ENCODE results near the gene KDM5A. TPM values are rescaled to one million over a fixed set of nuclear protein-coding genes. Genes with fewer than 3 reads are reported as not detected.

The KDM5A gene
- total and polyA plus RNA-seq, 2 donors from 2014 or later: 4.5 to 76.6 TPM

DNA sequence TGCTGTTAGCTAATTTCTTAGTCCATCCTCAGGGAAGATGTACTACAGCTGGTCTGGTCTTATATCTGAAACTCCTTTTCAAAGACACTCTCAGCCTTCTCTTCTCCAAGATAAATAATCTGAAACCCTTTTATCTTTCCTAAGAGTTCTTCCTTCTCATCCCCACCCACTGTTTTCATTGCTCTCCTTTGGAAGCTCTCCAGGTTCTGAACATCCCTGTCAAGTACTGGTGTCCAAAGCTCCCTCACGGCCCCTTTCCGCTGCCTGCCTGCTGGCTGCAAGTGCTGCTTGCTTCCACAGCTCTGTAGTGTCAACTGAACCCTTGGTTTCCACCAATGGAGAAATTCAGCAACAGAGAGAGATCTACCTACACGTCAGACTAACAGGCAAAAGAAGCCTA is 119.9 kb downstream of the KDM5A start:
- no peaks in the 10 kb centered on the region for H3K9me3 ChIP-seq (ENCODE audit: control insufficient read depth in 2 of 3, insufficient read depth in 1 of 3, low read length in 3 of 3)
- H3K36me3 ChIP-seq (ENCODE audit: control insufficient read depth in 2 of 3, insufficient read depth in 3 of 3, low read length in 3 of 3): no peaks in the 10 kb centered on the region
- intact Hi-C loops (cut with DNase I): no loop called here
- H3K27me3 ChIP-seq (ENCODE audit: control insufficient read depth, insufficient read depth, low read length): no peaks in the 10 kb centered on the region
- H3K4me3 ChIP-seq (ENCODE audit: low read length in 3 of 3): no peak overlapping the region
- DNase-seq (peak in 2 of 5 donors; percentile 32 to 70), FAIRE-seq (no peak)
- H3K9ac ChIP-seq (ENCODE audit: low read length in 3 of 3): no peak overlapping the region
- peaks cover 0 to 4% (median 0%) of the 10 kb centered on the region in 3 donors for H3K4me1 ChIP-seq (ENCODE audit: control insufficient read depth in 2 of 3, insufficient read depth in 2 of 3, low read depth in 1 of 3, low read length in 3 of 3)
- TF ChIP-seq CTCF (IDR thresholded peaks at IDR 0.05; ENCODE audit: borderline replicate concordance, extremely low read depth, insufficient read depth): no peak
- H3K27ac ChIP-seq (ENCODE audit: low read depth in 2 of 2, low read length in 2 of 2): no peak overlapping the region

DNA sequence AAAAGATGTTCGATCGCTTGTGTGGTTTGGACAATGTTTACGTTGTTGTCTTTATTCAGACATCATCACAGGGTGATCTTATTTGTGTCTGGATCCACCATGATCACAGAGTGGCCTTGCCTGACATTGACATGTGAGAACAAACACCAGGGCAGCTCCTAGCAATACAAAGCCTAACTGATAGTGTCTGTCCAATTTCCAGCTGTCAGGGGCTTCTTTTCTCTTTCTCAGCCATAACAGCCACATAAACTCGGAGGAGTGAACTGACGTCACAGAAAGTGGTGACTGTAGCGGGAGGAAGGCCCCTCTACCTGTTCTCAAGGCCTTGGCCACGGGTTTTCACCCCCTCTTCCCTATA is 120.7 kb downstream of the KDM5A start:
- no peak for FAIRE-seq
- intact Hi-C loops (cut with DNase I): no loop called here
- Histone ChIP-seq H3K4me1 (ENCODE audit: control insufficient read depth in 2 of 3, insufficient read depth in 2 of 3, low read depth in 1 of 3, low read length in 3 of 3) (peaks cover 0 to 4% (median 0%) of the 10 kb centered on the region in 3 donors), H3K27me3 (ENCODE audit: control insufficient read depth, insufficient read depth, low read length) (no peaks in the 10 kb centered on the region), H3K9ac (ENCODE audit: low read length in 3 of 3) (no peak overlapping the region), H3K4me3 (ENCODE audit: low read length in 3 of 3) (no peak overlapping the region), H3K9me3 (ENCODE audit: control insufficient read depth in 2 of 3, insufficient read depth in 1 of 3, low read length in 3 of 3) (no peaks in the 10 kb centered on the region), H3K36me3 (ENCODE audit: control insufficient read depth in 2 of 3, insufficient read depth in 3 of 3, low read length in 3 of 3) (no peaks in the 10 kb centered on the region), H3K27ac (ENCODE audit: low read depth in 2 of 2, low read length in 2 of 2) (no peak overlapping the region)
- no peak for TF ChIP-seq CTCF (IDR thresholded peaks at IDR 0.05; ENCODE audit: borderline replicate concordance, extremely low read depth, insufficient read depth)
- DNase-seq: no peak

DNA sequence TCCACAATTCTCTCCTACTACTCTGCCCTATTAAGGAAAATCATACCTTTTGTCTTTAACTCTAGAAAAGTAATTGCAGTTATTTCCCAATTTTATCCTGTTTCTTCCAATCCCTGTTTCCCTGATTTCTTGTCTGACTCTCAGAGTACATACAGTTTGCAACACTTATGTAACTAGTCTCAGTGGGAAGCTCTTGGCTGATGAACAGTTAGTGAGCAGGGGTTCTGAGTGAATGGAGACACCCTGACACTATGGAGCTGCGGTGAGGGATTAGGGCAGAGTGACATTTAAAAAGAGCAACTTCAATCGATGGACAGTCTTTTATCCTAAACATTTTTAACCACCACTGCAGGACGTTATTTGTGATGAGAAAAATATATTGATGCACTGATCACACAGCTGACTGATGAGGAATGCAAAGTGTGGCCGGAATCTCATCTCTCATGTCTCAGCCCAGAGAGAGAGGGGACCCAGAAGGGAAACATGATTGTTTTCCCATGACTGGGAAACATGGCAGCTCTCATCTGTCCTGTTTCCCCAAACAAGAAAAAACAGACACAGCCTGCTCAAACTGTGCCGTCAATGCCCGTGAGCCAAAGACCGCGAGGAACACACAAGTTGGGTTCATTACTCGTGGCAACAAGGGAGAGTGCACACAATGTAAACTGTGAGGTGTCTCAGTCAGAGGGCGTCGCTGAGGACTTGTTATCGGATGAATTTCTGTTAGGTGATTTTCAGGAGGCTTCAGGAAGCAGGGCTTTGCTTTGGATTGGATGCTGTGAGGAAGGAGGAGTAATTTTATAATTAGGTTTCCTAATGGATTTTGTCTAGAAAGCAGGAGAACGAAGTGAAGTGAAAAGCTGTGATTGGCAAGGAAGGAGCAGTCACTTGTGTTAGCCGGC is 121.3 kb downstream of the KDM5A start:
- no peak for TF ChIP-seq CTCF (IDR thresholded peaks at IDR 0.05; ENCODE audit: borderline replicate concordance, extremely low read depth, insufficient read depth)
- no peak overlapping the region for H3K9ac ChIP-seq (ENCODE audit: low read length in 3 of 3)
- no peak overlapping the region for H3K4me3 ChIP-seq (ENCODE audit: low read length in 3 of 3)
- no peaks in the 10 kb centered on the region for H3K36me3 ChIP-seq (ENCODE audit: control insufficient read depth in 2 of 3, insufficient read depth in 3 of 3, low read length in 3 of 3)
- intact Hi-C loops (cut with DNase I): no loop called here
- H3K27ac ChIP-seq (ENCODE audit: low read depth in 2 of 2, low read length in 2 of 2): no peak overlapping the region
- peak in 1 of 5 donors; percentile 15 for DNase-seq
- peaks cover 0 to 1% (median 0%) of the 10 kb centered on the region in 3 donors for H3K4me1 ChIP-seq (ENCODE audit: control insufficient read depth in 2 of 3, insufficient read depth in 2 of 3, low read depth in 1 of 3, low read length in 3 of 3)
- H3K27me3 ChIP-seq (ENCODE audit: control insufficient read depth, insufficient read depth, low read length): no peaks in the 10 kb centered on the region
- no peak for FAIRE-seq
- no peaks in the 10 kb centered on the region for H3K9me3 ChIP-seq (ENCODE audit: control insufficient read depth in 2 of 3, insufficient read depth in 1 of 3, low read length in 3 of 3)

All from kidney (tissue), 14 donors.